Activated T-cell treated with anti-CD3 and anti-CD28 coated beads, Interleukin-2, amount 50 U/mL, for 1 hour (primary cell): ENCODE data around the gene TTC34.

ENCODE experiments used
- DNase-seq: peaks from one replicate; pipeline ENCODE4 v3.0.0-alpha.2; 2020

TTC34 gene

GRCh38 chr1:2601721-2602303 is 199.7 kb downstream of the TTC34 start:
- no peak for DNase-seq

- DNase-seq: no peak
These were observed 203.1 kb downstream of the TTC34 start for GRCh38 chr1:2598329-2598931.

GRCh38 chr1:2597441-2598328 is 203.8 kb downstream of the TTC34 start:
- DNase-seq: peak; percentile 15

DNA sequence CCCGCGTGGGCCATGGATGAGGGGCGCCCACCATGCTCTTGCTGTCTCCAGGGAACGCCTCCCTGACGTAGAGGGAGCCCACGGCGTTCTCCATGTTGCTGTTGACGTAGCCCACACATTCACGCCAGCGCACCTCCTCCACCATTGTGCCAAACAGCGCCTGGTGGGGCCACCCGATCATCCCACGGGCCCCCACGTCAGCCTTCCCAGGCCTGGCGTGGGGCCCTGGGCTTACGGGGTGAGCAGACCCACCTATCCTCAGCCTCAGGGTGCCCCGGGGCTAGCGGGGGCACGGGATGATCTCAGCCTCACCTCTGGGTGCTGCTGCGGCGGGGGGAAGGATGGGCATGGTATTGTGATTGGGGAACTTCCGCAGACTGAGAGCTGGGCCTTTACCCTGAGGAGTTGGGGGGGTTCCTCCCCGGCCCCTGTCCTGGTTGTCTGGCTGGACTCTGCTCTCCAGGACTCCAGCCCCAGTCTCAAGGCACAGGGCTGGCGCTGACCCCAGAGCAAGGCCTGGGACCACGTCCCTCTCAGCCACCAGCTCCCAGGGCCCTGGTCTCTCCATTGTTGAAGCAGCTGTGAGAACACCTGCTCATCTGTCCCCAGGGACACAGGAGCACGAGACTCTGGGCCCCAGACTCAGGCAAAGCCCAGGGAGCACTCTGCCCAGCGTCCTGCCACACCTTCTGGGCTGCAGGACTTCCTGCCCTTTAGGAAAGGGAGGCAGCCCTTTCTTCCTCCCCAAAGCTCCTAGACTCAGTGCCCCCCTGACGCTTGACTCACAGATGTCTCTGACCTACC is 204.8 kb downstream of the TTC34 start:
- no peak for DNase-seq

DNA sequence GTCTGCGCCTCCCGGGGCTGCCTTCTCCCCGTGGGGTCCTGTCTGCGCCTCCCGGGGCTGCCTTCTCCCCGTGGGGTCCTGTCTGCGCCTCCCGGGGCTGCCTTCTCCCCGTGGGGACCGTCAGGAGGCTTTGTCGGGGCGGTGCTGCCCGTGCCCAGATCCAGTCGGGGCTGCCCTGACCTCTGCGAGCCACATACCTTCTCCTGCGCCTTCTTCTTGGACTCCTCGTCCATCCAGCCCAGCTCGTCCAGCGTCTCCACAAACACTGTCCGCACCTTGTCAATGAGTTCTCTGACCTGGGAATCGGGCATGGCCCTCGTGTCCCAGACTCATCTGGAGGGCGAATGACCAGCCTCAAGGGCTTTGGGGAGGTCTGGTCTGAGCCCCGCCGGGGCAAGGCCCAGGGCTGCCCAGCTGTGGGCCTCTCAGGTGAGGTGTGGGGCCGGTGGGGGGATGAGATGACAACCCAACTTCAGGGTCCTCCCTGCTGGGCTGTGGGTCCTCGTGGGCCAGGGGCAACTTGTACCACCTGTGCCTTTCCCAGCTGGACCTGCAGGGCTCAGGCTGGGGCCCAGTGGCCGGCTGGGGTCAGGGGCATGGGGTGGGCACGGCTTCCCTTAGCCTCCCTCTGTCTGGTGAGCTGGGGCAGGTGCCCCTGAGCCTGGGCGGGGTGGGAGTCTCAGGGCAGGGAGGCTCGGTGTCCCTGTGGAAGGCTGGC is 205.5 kb downstream of the TTC34 start:
- DNase-seq: no peak

GRCh38 chr1:2595261-2595811 is 206.2 kb downstream of the TTC34 start:
- DNase-seq: peak; percentile 18

DNA sequence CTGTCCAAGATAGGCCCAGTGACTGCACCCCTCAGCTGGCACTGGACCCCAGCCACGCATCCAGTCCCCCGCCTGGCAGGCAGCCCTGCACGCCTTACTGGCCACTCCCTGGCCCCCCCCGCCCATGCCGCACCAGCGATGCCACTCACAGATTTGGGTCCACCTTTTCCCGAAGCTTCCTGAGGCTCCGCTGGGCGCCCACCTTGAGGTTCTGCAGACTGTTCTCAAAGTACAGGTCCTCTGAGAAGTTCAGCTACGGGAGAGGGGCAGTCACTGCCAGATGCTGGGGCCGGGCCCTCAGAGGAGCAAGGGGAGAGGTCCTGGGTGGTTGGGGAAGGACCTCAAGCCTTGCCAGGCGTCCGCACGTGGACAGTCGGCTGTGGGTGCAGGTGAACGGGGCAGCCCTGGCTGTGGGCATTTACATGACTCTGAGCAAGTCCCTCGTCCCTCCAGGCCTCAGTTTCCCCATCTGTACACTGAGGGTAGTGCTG is 206.8 kb downstream of the TTC34 start:
- peak; percentile 12 for DNase-seq

GRCh38 chr1:2594001-2594640 is 207.4 kb downstream of the TTC34 start:
- DNase-seq: peak; percentile 13

DNA sequence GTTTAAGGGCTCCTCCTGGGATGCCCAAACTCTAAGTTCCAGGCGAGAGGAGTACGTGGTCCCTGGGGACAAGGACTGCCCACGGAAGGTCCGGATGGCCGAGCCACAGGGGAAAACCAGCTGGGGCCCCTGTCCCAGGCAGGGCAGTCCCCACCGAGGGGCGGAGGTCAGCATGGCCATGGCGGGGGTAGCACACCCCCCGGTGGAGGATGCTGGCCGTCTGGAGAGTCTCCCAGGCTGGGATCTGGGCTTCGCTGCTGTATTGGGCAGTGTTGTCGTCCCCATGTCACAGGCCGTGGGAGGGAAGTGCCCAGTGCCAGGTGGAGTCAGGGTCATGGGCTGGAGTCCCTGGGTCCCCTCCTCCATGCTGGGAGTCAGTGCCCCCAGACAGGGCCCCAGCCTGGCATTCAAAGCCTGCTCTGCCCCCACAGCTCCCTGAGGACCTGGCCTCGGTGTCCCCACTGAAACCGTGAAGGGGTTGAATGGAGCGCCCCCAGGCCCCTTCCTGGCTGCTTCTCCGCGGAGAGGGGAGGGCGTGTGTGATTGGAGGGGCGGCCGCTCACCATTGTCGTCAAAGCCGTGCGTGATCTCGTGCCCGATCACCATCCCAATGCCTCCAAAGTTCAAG is 208.1 kb downstream of the TTC34 start:
- DNase-seq: peak; percentile 17

DNA sequence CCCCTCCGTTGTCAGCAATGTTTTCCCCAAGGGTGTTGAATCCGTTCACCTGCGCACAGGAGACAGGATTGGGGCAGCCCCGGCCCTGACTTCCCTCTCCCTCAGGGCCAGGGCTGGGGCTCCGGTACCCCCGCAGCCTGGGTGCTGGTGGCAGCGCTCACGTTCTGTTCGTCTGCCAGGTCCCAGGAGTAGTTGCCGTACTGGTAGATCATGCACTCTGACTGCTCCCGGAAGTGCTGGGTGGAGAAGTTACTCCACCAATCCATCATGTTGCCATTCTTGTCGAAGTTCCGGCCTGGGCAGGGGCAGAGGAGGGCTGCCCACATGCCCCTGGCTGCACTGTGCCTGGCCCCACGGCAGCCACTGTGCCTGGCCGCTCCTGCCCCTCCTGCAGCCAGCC is 208.8 kb downstream of the TTC34 start:
- peak; percentile 18 for DNase-seq

DNA sequence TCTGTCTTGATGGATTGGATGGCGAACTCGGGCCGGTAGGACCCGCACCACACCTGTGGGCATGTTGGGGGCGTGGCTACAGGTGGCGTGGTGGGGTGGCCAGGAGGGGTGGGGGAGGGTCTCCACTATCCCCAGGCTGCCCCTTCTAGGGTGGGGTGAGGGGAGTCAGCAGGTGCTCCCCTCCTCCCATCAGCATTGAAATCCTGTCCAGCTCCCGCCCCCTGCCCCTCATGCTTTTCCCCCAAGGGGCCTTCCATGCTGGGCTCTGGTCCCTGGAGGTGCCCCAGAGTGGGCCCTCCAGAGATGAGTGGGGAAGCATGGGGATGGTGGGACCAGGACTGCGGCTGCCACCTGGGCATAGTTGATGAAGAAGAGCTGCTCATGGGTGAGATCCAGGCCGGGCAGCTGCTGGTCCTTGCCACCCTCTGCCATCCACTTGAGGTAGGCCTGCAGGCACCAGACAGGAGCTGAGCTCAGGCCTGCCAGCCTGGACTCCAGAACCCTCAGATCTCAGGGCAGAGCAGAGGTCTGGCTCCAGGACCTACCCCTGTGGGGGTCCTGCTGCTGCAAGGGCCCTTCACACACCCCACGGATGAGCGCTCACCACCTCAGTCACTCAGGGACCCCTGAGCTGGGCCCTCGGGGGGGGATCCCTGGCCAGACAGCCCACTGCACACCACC is 209.8 kb downstream of the TTC34 start:
- DNase-seq: peak; percentile 13

- DNase-seq: no peak
These were observed 210.3 kb downstream of the TTC34 start for GRCh38 chr1:2591233-2591580.

DNA sequence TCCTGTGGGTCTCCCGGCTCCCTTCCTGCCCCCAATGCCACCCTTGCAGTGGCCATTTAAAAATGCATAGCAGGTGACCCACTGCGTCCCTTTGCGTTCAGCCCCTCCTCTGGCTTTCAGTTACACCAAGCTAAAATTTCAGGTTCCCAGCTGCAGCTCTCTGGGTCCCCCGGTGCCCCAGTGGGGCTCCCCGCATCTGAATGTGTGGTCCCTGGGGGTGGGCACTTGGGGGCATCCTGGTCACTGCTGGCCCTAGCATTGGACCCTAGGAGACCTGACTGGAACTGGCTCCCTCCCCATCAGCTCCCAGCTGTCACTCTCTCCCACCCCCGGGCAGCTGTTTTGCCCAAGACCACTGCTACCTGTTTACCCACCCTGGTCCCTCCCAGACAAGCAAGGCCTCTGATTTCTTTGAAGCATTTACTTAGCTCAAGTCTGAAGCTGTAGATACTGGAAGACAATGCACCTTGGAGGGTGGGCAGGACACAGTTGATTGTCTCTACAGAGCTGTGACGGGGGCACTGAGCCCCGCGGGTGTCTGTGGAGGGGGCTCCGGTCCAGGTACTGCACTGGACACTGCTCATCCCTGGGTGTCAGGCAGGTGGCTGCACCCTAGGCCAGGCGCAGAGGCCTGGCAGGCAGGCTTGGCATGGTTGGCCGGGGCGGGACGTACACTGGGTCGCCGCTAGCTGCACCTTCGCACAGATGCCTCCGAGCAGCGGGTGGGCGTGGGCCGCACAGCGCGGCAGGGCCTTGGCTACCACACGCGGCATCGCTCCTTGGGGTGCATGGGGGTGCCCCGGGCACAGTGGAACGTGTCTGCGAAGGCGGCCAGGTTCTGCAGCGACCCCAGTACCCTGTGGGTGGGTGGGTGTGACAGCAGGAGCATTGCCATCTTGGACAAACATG is 211.0 kb downstream of the TTC34 start:
- DNase-seq: peak; percentile 16

DNA sequence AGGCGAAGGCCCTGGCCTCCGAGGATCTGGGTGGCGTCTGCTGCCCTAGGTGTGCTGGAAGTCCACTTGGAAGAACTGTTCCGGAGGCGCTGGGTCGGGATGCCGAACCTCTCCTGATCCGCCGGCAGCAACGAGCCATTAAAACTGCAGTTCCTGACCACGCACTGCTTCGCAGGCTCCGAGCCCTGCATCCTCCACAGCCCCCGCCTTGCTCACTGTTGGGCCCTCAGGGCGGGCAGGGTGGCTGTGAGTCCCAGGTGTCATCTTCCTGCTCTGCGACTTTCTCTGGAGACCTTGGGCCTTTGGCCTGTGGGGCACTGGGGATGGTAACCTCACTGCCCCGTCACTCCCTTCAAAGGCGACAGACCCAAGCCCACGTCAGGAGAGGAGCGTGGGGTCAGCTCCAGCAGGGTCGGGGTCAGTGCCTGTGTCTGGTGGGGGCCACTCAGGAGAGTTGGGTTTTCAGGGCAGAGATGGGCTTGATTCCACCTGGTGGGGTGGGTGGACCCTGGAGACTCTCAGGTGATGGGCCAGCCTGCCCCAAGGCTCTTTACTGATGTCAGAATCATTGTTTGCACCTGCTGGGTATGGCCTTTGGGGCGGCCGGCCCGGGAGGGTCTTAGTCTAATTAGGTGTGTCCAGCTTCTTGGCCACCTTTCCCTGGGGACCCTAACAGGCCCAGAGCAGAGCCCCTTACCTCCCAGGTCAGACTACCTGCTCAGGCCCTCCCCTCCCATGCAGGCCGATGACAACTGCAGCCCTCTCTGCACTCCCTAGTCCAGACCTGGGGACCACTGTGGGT is 211.9 kb downstream of the TTC34 start:
- no peak for DNase-seq

GRCh38 chr1:2588661-2589430 is 212.6 kb downstream of the TTC34 start:
- DNase-seq: no peak

DNA sequence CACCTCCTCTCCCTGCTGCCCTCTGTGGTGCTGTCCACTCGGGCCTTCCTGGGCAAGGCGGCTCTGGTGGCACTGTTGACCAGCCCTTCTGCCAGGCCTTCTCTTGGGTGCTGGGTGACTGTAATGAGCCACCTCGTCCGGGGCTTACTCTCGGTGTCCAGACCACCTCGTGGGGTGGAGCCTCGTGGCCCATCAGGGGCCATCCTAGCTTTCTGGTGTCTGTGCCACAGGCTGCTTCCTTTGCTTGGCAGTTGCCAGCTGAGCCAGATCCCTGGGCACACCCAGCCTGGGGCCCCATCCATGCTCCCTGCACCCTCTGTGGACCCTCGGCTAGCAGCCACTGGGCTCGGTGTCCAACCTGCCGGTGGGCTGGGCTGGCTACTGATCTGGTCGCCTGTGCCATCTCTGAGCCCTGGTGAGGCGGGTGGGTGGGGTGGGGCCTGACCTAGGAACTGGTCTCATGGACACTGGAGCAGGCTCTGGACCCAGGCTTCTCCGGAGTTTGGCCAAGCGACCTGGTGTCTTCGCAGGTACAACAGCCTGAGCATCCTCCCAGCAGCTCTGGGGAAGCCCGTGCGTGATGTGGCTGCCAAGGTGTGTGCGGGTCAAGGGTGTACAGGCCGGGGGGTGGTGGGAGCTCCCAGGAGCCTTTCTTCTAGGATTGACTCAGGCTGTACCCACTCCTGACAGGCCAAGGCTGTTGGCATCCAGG is 213.5 kb downstream of the TTC34 start:
- no peak for DNase-seq
